Measurements from ENCODE around the gene LYSMD1.
"Not testable (repeated sequence)": the region's sequence is repeated elsewhere in the genome, so short reads cannot be mapped to it uniquely, and the experiment has no call there.

Gene LYSMD1

GRCh38 chr1:151165738-151166504 is at the start of gene LYSMD1, which contains the start of gene SCNM1:
Gene LYSMD1, minus strand, starts transcription at chr1:151165902. Its CDS starts 644 bp downstream, at chr1:151165258.
Gene SCNM1, plus strand, starts transcription at chr1:151166144. Its CDS starts 9 bp downstream, at chr1:151166153.
- peak; percentile 92 for DNase-seq

DNA sequence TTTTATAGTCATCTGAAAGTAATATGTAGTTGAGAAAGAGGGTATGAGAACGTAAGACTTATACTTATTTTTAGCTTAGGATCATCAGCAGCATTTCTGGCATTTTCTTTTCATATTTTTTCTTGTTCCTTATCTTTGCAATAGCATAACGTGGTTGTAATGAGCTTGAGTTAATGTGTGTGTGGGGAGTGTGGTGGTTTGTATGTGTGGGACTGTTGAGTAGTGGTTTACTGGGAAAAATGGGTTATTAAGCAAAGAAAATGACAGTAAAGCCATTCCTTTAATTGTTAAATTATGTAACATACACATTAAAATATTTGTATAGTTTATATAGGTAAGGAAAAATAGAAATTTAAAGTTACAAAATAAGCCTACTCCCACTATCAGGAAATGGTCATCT is 47.9 kb upstream of the LYSMD1 start:
- no peak for DNase-seq

DNA sequence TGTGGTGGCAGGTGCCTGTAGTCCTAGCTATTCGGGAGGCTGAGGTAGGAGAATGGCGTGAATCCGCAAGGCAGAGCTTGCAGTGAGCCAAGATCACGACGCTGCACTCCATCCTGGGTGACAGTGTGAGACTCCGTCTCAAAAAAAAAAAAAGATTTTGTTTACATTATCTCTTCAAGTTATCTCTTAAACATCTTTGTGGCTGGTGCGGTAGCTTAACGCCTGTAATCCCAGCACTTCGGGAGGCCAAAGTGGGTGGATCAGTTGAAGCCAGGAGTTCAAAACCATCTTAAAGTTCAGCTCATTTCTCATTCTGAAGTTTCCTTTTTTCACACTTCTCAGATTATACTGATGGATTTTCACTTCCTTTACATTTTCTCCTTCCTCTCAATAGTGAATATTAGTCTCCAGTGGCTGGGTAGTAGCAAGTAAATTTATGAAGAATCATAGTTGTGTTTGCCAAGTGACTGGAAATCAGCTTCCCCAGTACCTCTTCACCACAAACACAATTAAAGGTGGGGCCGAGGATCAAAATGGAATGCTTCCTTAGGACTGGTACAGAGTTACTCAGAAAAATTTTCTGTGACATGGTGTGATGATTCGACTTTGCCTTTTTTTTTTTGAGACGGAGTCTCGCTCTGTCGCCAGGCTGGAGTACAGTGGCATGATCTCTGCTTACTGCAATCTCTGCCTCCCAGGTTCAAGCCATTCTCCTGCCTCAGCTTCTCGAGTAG is 46.4 kb upstream of the LYSMD1 start:
- DNase-seq: no peak

GRCh38 chr1:151210830-151211229 is 45.1 kb upstream of the LYSMD1 start:
- no peak for DNase-seq

DNA sequence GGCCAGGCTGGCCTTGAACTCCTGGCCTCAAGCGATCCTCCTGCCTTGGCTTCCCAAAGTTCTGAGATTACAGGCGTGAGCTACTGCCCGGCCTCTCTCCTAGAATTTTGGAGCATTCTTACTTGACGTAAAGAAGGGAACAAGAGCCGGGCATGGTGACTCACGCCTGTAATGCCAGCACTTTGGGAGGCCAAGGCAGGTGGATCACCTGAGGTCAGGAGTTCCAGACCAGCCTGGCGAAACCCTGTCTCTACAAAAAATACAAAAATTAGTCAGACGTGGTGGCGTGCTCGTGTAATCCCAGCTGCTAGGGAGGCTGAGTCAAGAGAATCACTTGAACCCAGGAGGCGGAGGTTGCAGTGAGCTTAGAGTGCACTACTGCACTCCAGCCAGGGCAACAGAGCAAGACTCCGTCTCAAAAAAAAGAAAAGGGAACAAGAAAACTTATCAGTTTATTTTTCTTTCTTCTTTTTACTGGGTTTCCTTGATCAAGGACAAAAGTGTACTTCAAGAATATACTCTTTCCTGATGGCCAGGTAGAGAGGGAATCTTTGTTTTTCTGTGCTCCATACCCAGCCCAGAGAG is 39.8 kb upstream of the LYSMD1 start:
- DNase-seq: not testable (repeated sequence)

DNA sequence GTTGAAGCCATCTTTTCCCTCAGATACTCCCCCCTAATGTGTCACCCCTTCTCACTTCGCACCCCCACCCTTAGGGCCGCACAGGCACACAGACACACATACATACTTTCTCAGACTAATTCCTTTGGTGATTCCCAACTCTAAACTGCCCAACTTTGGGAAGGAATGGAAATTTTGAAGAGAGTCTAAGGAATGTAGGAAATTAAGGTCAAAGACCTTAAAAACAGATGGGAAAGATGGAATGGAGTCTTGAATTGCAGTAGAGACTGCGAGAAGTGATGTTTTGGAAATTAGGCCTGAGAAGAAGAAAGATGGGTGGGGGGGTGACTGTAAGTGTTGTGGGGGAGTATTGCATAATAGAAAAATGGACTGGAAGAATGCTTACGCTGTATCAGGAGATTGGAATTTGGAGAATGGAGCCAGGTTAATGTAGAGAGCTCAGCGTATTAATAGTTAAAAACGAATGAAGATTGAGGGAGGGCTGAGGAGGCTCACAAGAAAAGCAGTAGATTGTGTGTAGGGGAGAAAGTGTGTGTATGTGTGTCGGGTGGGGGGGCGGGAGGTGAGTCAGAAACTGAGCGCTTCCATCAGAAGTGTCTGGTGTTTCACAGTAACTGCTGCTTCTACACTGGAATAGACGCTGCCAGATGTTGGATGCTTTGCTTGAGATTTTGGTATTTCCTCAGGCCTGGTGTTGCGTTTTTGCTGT is 34.3 kb upstream of the LYSMD1 start:
- no peak for DNase-seq

DNA sequence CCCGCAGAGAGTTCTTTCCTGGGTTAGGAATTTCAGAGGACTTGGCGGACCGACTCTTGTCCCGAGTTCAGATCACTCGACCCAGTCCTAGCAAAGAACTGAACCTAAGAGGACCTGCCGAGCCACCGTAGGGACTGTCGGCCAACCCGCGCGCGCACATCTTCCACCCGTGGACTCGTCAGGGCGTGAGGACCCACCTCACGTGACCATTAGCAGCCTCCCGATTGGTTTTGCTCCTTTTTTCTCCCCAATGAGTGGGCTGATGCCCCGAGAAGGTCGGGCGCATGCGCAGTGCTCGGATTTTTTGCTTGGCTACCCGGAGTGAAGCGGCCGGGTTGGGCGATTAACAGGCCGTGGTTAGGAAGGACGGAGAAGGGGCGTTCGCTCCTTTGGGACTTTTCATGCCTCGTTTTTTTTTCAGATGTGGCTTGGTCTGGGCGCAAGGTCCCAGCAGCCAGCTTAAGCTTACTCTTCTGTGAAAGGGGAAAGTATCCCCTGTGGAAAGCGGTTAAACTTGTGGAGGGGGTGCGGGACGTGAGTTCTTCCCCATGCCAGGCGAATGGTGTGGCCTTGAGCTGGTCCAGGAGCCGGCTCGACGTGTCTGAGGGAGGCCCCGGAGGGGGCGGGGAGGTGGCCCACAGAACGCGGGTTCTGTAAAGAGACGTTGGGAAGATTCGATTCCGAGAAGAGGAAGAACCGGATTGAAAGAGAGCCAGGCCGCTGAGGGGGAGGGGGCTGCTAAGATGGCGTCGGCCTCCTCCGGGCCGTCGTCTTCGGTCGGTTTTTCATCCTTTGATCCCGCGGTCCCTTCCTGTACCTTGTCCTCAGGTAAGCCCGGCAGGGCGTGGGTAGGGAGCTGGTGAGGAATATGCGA is 32.8 kb upstream of the LYSMD1 start, which contains the start of gene PIP5K1A:
TSS of gene PIP5K1A (plus strand) at position 299 of the 874 bp plus-strand sequence. CDS start at position 744, 445 bp downstream.
- DNase-seq: peak; percentile 99

GRCh38 chr1:151197863-151198253 is 32.2 kb upstream of the LYSMD1 start:
- DNase-seq: no peak

DNA sequence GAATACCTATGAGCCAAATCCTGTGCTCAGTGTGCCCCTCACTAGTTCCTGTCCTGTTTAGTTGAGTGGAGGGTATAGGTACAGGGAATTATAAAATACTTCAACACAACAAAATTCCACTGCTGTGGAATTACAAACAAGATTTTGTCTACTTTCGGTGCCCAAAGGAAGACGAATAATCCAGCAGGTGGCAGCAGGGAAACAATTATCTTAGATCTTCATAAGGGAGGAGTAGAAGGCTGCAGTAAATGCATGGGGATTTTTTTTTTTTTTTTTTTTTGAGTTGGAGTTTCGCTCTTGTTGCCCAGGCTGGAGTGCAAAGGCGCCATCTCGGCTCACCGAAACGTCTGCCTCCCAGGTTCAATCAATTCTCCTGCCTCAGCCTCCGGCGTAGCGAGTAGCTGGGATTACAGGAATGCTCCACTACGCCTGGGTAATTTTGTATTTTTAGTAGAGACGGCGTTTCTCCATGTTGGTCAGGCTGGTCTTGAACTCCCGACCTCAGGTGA is 30.6 kb upstream of the LYSMD1 start:
- DNase-seq: peak; percentile 46

DNA sequence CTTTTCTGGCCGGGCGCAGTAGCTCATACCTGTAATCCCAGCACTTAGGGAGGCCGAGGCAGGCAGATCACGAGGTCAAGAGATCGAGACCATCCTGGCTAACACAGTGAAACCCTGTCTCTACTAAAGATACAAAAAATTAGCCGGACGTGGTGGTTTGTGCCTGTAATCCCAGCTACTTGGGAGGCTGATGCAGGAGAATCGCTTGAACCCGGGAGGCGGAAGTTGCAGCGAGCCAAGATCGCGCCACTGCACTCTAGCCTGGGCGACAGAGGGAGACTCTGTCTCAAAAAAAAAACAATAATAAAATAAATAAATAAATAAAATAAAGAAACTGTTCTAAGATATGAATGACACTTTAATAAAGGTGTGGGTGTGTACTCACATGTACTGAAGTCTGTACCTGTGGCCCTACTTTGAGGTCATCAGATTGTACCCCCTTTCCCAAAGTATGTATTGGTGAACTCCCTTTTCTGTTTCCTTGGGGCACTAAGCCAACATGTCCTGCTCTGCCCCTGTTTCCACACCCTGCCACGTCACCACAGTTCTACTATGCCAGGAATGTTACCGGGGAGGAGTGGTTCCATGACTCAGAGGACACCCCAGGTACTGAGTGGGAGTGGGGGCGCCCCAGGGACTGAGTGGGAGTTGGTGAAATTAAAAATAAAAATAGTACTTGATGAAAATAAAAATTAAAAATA is 29.3 kb upstream of the LYSMD1 start:
- DNase-seq: not testable (repeated sequence)

DNA sequence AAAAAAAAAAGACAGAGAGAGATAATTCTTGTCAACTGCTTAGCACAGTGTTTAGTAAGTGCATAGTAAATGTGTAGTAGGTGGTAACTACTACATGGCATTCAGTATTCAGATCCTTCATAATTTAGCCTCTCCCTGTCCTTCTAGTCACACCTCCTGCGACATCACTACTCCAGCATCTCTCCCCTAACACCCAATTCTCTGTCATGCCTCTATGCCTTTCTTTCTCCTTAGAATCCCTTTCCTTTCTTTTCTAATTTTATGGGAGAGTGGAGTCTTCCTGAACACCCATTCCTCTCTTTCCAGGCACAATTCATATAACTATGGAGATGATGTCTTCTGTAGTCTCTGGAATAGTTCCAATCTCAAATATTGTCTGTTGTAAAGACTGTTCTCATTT is 28.2 kb upstream of the LYSMD1 start:
- DNase-seq: no peak

DNA sequence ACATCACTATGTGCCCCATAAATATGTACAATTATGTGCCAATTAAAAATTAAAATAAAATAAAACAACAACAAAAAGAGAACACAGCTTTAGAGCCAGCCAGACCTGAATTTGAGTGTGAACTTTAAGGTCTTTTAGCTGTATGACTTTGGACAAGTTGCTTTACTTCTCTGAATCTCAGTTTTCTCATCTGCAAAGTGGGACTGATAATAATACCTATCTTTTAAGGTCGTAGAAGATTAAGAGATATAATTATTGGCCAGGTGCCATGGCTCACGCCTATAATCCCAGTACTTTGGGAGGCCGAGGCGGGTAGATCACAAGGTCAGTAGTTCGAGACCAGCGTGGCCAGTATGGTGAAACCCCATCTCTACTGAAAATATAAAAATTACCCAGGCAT is 27.6 kb upstream of the LYSMD1 start:
- DNase-seq: no peak

DNA sequence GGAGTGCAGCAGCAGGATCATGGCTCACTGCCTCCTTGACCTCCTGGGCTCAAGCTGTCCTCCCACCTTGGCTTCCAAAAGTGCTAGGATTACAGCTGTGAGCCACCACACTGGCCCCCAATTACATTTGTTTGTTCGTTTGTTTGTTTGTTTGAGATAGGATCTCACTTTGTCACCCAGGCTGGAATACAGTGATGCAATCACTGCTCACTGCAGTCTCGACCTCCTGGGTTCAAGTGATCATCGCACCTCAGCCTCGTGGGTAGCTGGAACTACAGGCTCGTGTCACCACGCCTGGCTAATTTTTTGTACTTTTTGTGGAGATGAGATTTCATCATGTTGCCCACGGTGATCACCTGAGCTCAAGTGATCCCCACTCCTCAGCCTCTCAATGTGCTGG is 26.3 kb upstream of the LYSMD1 start:
- no peak for DNase-seq

DNA sequence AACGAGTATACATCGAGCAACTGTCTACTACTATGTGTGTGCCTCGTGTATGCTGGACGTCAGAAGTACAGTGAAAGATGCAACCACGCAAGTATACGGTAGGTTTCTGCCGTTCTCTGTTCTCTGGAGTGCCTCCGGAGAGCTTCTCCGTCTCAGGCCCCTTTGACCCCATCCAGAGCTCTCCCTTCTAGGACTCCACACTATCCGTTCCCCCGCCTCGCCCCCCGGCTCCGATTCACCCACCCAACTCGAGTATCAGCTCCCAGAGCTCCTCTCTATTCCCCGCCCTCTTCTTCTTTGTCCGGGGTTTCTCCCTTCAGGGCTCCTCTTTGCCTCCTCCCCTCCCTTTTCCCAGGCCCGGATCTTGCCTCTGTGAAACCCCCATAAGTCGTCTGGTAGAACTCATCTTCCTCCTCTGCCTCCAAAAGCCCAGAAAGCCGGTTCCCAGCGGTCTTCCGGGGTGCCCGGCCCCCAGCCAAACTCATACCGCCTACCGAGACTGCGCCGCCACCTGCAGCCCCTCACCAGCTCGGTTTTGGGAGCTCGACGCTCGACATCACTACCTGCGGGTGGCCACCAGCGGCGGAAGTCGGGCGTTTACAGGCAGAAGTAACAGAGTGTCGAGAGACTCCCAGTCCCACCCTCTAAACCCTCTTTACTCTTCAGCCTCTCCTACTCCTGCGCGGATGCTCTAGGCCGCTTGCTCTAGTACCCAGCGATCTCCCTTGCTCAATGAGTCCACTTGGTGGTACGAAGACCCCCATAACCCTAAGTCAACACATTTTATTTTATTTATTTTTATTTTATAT is 24.1 kb upstream of the LYSMD1 start, which contains the start of gene VPS72:
TSS of gene VPS72 (minus strand) at position 561 of the 809 bp plus-strand sequence. CDS start at position 485, 76 bp downstream.
- peak; percentile 81 for DNase-seq

GRCh38 chr1:151188667-151189066 is 23.0 kb upstream of the LYSMD1 start:
- DNase-seq: not testable (repeated sequence)

DNA sequence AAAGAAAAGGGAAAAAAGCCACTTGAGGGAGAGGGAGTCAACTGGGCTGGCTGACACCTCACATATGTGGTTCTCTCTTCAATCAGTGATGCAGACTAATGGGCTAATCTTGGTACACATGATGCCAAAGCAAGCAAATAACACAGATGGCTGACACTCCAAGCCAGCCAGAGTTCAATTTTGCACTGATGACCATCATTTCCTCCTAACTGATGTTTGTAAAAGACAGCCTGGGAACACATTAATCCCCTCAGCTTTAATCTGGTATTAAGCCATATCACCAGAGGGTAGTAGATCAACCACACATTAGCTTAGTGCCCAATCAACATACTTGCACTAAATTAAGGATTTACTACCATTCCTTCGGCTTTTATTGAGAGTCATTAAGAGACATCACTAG is 21.5 kb upstream of the LYSMD1 start:
- DNase-seq: no peak

DNA sequence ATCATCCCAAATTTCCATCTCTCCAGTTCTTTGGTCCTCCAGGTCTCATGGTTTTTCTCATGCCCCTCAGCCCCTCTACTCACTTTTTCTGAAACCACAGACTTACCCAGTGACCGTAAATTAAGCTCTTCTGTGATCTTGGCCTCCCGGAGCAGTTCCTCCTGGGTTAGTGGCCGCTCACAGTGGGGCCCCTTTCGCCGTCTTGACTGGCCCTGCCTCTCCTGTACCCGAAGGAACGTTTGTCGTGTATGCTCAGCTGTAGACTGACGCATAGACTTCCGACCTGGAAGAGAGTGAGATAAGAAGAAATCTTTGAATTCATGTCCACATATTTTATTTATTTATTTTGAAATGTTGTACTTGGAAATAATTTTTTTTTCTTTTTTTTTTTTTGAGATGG is 18.5 kb upstream of the LYSMD1 start:
- DNase-seq: no peak

GRCh38 chr1:151176514-151177045 is 10.9 kb upstream of the LYSMD1 start:
- DNase-seq: no peak

- no peak for DNase-seq
Observed at GRCh38 chr1:151175863-151176262, 10.2 kb upstream of the LYSMD1 start, which contains the start of gene TMOD4. Gene TMOD4, minus strand, starts transcription at chr1:151175981. Its CDS starts 1,106 bp downstream, at chr1:151174875.
